Muscle layer of duodenum (tissue), 2 donors: Measurements from ENCODE around the gene RAB15.

Experiments
- H3K27ac ChIP-seq: one replicate; pipeline ENCODE4 v1.7.0; 2013; ENCODE audit warnings: mild to moderate bottlenecking, low read length
- H3K27me3 ChIP-seq: one replicate; pipeline ENCODE4 v1.7.0; 2013; ENCODE audit warnings: low read depth, mild to moderate bottlenecking, control low read depth, low read length
- H3K36me3 ChIP-seq, 2 donors: one replicate each; pipeline ENCODE4 v1.7.0; 2013; ENCODE audit warnings: low read length in 2 of 2, control low read depth in 1 of 2, mild to moderate bottlenecking in 1 of 2; ENCODE audit not compliant: insufficient read depth in 2 of 2, control insufficient read depth in 1 of 2
- H3K4me1 ChIP-seq, 2 donors: one replicate each; pipeline ENCODE4 v1.7.0; 2013; ENCODE audit warnings: low read length in 2 of 2, mild to moderate bottlenecking in 2 of 2, control low read depth in 1 of 2, moderate library complexity in 1 of 2; ENCODE audit not compliant: insufficient read depth in 2 of 2, control insufficient read depth in 1 of 2
- H3K4me3 ChIP-seq, 2 donors: one replicate each; pipeline ENCODE4 v1.7.0; 2013; ENCODE audit warnings: low read length in 2 of 2, low read depth in 1 of 2, mild to moderate bottlenecking in 1 of 2
- H3K9me3 ChIP-seq, 2 donors: one replicate each; pipeline ENCODE4 v1.7.0; 2013; ENCODE audit warnings: low read length in 2 of 2, control low read depth in 1 of 2, mild to moderate bottlenecking in 1 of 2; ENCODE audit not compliant: control insufficient read depth in 1 of 2
- donor health status: healthy.

The RAB15 gene

DNA sequence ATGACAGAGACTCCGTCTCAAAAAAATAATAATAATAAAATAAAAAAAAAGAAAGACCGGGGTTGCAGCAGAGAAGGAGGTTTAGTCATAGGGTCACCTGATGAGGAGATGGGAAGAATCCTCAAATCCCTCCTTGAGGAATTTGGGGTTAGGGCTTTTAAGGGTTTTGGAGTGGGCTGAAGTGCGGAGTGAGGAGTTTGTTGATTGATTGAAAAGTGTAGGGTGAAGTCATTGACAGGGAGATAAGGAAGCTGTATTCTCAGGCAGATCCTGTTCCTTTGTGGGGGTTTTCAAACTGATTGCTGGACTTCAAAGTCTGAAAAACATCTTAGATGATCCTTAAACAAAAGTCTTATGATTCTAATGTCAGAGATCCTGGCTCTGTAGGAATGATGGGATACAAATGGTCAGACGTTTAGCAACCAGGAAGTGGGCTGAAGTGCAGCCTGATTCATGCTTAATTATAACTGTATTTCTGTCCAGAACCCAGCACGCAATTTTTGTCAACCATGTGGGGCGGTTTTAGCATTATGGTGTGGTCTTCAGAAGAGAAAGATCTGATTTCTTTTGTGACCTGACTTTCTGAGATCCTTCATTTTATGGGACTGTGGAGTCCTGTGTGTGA is 30.6 kb upstream of the RAB15 start:
- Histone ChIP-seq H3K36me3 (peaks cover 0 to 9% of the 10 kb centered on the region in 2 donors), H3K27ac (no peak overlapping the region), H3K4me1 (peaks cover 0 to 13% of the 10 kb centered on the region in 2 donors), H3K4me3 (no peak overlapping the region), H3K9me3 (no peaks in the 10 kb centered on the region), H3K27me3 (no peaks in the 10 kb centered on the region)

DNA sequence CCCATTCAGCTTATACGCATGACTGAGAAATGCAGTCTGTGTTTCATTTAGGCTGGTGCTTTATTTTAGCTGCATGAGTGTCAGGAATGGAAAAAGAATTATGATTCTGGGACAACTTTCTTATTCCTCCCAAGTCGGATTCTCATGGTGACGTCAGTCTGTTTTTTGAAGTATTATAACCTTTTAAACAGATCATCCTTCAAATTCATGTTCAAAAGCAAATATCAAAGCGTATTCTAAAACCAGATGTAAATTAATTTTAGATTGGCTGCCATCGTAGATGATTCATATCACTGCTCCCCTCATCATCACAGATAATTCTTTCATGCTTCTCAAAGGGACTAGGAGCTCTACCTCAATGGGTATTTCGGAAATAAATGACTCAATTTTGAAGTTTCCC is 29.6 kb upstream of the RAB15 start:
- Histone ChIP-seq H3K36me3 (peaks cover 0 to 9% of the 10 kb centered on the region in 2 donors), H3K4me1 (peaks cover 0 to 13% of the 10 kb centered on the region in 2 donors), H3K4me3 (no peak overlapping the region), H3K9me3 (no peaks in the 10 kb centered on the region), H3K27ac (no peak overlapping the region), H3K27me3 (no peaks in the 10 kb centered on the region)

DNA sequence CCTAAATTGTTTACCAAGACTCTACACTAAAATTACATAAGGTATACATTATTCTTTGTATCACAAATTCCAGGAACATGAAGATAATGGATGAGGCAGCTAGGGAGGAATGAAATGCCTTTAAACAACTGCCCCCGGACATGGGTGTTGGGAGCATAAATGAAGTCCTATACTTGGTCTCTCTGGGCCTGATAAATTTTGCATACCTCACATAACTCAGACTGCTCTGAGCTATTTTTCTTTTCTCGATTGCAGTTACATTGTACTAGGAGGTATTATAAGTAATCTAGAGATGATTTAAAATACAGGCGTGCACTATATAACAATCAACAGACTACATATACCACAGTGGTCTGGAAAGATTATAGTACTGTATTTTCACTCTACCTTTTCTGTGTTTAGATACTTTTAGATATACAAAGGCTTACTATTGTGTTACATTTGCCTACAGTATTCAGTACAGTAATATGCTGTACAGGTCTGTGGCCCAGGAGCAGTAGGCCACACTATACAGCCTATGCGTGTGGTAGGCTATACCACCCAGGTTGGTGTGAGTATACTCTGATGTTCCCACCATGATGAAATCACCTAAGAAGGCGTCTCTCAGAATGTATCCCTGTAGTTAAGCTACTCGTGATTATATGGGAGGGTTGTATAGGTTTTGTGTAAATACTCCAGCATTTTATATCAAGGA is 28.9 kb upstream of the RAB15 start:
- Histone ChIP-seq H3K27ac (no peak overlapping the region), H3K4me1 (peaks cover 0 to 13% of the 10 kb centered on the region in 2 donors), H3K27me3 (no peaks in the 10 kb centered on the region), H3K9me3 (no peaks in the 10 kb centered on the region), H3K4me3 (no peak overlapping the region), H3K36me3 (peaks cover 0 to 9% of the 10 kb centered on the region in 2 donors)

DNA sequence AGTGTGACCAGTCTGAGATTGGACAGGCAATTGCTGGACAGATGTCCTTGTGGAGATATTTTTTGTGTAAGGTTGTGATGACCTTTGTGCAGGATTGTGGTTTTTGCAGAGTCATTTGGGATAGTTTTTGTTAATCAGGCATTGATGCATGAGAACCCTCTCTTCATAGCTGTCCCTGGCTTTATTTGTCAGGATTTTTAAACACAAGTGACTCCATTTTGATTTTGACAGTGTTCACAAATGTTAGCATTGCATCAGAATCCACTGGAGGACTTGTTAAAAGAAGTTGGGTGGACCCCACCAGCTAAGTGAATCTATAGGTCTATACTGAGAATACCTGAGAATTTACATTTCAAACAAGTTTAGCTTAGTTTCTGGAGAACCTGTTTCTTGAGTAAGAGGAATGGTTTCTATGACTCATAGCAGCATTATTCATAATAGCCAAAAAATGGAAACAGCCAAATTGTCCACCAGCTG is 26.4 kb upstream of the RAB15 start:
- Histone ChIP-seq H3K27me3 (no peaks in the 10 kb centered on the region), H3K4me3 (no peak overlapping the region), H3K27ac (no peak overlapping the region), H3K4me1 (peaks cover 0 to 13% of the 10 kb centered on the region in 2 donors), H3K9me3 (no peaks in the 10 kb centered on the region), H3K36me3 (peaks cover 0 to under 1% of the 10 kb centered on the region in 2 donors)

DNA sequence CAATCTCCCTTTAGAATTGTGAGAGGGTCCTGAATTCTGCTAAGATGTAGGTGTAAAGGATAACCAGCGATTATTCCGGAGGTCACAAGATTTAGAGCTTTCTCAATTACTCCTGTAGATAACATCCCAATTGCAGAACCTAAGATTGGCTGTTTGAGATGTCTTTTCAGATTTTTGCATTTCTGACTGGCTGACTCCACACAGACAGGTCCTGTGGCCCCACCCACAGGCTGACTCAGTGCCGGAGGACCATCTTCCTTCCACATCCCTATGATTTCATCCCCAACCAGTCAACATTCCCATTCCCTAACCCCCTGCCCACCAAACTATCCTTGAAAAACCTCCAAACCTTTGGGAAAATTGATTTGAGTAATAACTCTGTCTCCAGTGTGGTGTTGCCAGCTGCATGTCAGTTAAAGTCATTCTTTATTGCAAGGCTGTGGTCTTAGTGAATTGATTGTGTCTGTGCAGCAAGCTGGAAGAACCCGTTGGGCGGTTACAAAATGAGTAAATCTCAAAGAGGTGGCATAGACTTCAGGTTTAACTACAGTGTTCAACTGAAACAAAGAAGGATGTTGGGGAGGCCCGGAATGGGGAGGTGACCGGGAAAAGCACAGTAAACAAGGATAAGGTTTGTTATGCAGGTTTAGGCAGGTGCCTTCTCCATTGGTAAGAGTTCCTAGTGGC is 25.1 kb upstream of the RAB15 start:
- H3K4me1 ChIP-seq: peaks cover 0 to 13% of the 10 kb centered on the region in 2 donors
- no peak overlapping the region for H3K4me3 ChIP-seq
- H3K27me3 ChIP-seq: no peaks in the 10 kb centered on the region
- no peaks in the 10 kb centered on the region for H3K36me3 ChIP-seq
- no peak overlapping the region for H3K27ac ChIP-seq
- H3K9me3 ChIP-seq: no peaks in the 10 kb centered on the region

DNA sequence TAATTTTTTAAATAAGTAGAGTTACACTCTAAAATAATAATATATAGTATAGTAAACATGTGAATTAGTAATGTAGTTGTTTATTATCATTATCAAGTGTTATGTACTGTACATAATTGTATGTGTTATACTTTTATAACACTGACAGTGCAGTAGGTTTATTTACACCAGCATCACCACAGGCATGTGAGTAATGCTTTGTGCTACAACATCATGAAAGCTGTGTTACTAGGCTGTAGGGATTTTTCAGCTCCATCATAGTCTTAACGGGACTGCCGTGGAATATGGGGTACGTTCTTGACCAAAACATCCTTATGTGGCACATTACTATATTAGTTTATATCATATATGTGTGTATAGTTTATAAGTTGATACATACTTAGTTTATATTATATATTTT is 23.2 kb upstream of the RAB15 start:
- H3K27me3 ChIP-seq: no peaks in the 10 kb centered on the region
- peaks cover 0 to 5% of the 10 kb centered on the region in 2 donors for H3K4me1 ChIP-seq
- no peaks in the 10 kb centered on the region for H3K9me3 ChIP-seq
- H3K27ac ChIP-seq: no peak overlapping the region
- H3K4me3 ChIP-seq: no peak overlapping the region
- no peaks in the 10 kb centered on the region for H3K36me3 ChIP-seq

DNA sequence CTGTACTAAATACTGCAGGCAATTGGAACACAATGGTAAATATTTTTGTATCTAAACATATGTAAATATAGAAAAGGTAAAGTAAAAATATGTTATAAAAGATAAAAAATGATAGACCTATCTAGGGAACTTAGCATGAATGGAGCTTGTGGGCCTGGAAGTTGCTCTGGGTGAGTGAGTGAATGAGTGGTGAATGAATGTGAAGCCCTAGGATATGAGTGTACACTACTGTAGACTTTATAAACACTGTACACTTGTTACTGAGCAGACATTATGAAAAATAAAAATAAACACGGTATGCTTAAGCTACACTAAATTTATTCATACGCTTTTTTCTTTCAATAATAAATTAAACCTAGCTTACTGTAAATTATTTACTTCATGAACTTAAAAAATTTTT is 22.4 kb upstream of the RAB15 start:
- Histone ChIP-seq H3K36me3 (no peaks in the 10 kb centered on the region), H3K4me3 (no peak overlapping the region), H3K4me1 (peaks cover 0 to 5% of the 10 kb centered on the region in 2 donors), H3K27me3 (no peaks in the 10 kb centered on the region), H3K9me3 (no peaks in the 10 kb centered on the region), H3K27ac (no peak overlapping the region)

DNA sequence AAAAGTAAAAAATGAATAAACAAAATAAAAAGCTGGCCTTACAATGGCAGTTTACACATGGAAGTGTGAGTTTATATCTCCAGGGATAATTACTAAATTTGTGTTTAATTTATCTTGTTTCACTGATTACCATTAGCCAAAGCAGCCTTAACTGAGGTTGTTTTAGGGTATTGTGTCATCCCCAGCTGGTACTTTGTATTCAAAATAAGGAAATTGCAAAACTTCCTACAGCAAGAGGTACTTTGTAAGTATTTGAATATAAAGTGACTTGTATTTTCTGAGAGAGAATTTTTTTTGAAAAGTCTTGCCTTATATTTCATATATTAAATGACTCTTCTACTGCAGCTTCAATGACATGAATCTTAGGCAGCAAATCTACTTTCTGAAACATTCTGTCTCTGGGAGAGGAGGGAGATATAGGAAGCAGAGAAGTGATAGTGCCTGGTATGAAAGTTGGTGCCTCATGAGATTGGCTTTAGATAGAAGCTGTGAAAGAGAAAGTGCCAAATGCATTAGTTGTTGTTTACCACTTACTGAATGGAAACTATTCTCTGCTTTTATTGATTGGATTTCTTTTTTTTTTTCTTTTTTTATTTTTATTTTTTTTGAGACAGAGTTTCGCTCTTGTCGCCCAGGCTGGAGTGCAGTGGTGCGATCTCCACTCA is 21.3 kb upstream of the RAB15 start:
- H3K36me3 ChIP-seq: no peaks in the 10 kb centered on the region
- H3K27me3 ChIP-seq: no peaks in the 10 kb centered on the region
- no peak overlapping the region for H3K4me3 ChIP-seq
- no peaks in the 10 kb centered on the region for H3K9me3 ChIP-seq
- H3K4me1 ChIP-seq: peaks cover 0 to 4% of the 10 kb centered on the region in 2 donors
- no peak overlapping the region for H3K27ac ChIP-seq

DNA sequence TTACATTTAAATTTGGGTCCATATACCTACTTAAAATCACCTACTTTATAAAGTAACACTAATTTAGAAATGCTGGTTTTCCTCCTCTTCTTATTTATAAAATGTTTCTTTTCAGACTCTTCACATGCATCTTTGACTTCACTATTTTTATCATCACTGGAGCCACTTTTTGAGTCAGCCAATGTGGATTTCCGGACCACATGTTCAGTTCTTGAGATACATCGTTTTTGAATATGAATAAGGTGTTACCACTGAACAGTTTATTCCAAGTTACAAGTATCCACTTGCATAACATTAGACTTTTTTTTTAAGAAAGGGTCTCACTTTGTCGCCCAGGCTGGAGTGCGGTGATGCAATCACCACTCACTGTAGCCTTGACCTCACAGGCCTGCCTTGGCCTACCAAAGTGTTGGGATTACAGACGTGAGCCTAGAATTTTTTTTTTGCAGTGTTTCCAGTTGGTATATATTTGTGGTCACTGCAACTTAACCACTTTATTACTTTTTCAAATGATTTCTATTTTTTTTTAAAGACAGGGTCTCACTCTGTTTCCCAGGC is 20.3 kb upstream of the RAB15 start:
- Histone ChIP-seq H3K4me3 (no peak overlapping the region), H3K36me3 (no peaks in the 10 kb centered on the region), H3K9me3 (no peaks in the 10 kb centered on the region), H3K27me3 (no peaks in the 10 kb centered on the region), H3K4me1 (peaks cover 5 to 6% of the 10 kb centered on the region in 2 donors), H3K27ac (no peak overlapping the region)

DNA sequence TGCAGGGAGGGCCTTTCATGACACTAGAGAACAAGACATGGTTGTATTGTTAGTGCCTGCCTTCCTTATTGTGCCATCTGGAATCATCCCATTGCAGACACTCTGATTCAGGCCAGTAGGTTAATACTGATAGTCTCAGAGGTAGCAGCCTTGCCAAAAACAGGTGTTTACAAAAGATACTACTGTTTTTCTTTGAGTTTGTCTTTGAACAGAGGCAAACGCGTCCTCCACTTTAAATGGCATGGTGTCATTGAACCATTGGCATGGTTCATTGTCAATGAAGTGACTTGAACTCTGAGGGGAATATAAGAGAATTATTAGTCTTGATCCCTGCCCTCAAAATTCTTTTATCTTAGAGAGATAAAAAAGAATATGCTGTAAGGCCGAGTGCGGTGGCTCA is 18.8 kb upstream of the RAB15 start:
- Histone ChIP-seq H3K9me3 (no peaks in the 10 kb centered on the region), H3K4me3 (no peak overlapping the region), H3K27ac (no peak overlapping the region), H3K36me3 (no peaks in the 10 kb centered on the region), H3K27me3 (no peaks in the 10 kb centered on the region), H3K4me1 (peaks cover 6 to 11% of the 10 kb centered on the region in 2 donors)

DNA sequence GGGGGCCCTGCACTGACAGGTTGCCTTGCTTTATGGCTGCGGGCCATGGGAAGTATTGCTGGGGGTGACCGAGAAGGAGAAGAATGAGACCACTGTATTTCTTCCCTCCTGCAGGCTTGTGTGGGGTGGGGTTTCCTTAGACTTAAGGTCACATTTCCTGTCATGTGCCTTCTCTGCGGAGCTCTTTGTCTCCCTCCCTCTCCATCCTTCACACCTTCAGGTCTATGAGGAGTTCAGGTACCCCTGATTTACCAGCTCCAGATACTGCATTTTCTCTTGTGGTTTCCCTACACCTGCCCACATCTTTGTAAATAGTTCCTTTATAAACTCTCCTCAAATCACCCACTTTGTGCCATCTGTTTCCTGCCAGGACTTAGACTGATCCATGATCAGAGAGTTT is 18.2 kb upstream of the RAB15 start:
- Histone ChIP-seq H3K27ac (no peak overlapping the region), H3K4me1 (peaks cover 6 to 11% of the 10 kb centered on the region in 2 donors), H3K9me3 (no peaks in the 10 kb centered on the region), H3K36me3 (no peaks in the 10 kb centered on the region), H3K4me3 (no peak overlapping the region), H3K27me3 (no peaks in the 10 kb centered on the region)
